Measurements from ENCODE around the gene TVP23A.
"Not testable (repeated sequence)": the region's sequence is repeated elsewhere in the genome, so short reads cannot be mapped to it uniquely, and the experiment has no call there.

GRCh38 chr16:10829390-10830098 is 10.9 kb upstream of the TVP23A start:
- not testable (repeated sequence) for TF ChIP-seq CTCF (IDR thresholded peaks at IDR 0.05; ENCODE audit: low read depth, low read length); POLR2A (IDR thresholded peaks at IDR 0.05; ENCODE audit: extremely low read depth, insufficient read length); MAX (IDR thresholded peaks at IDR 0.05; ENCODE audit: low read depth, low read length); MYC (IDR thresholded peaks at IDR 0.05; ENCODE audit: low read depth, low read length)

Data from NB4 (cell line).